NCI-H146 treated with DMSO at 0.1 percent for 48 hours (cell line): Measurements from ENCODE around the gene CCDC194.
"Not testable (repeated sequence)": the region's sequence is repeated elsewhere in the genome, so short reads cannot be mapped to it uniquely, and the experiment has no call there.

Experiments
- DNase-seq: peaks from one replicate; lab custom pipeline; 2025; ENCODE audit not compliant: unreplicated experiment; lab: John Stamatoyannopoulos, UW

CCDC194 gene

GRCh38 chr19:17376935-17377600 lies 16.9 kb downstream of the CCDC194 start, which contains the start of gene PLVAP:
PLVAP (minus strand) TSS chr19:17377342; CDS start chr19:17377288, 54 bp downstream.
- no peak for DNase-seq

GRCh38 chr19:17370026-17370587 lies 23.9 kb downstream of the CCDC194 start:
- no peak for DNase-seq

GRCh38 chr19:17365361-17365760 lies 28.6 kb downstream of the CCDC194 start:
- DNase-seq = no peak

- not testable (repeated sequence) for DNase-seq
These were observed 30.0 kb downstream of the CCDC194 start for GRCh38 chr19:17363852-17364605.

GRCh38 chr19:17359905-17360800 lies 33.8 kb downstream of the CCDC194 start:
- no peak for DNase-seq

- no peak for DNase-seq
These were observed 35.6 kb downstream of the CCDC194 start for GRCh38 chr19:17358395-17358794.

GRCh38 chr19:17357724-17358123 lies 36.3 kb downstream of the CCDC194 start:
- no peak for DNase-seq

GRCh38 chr19:17357078-17357666 lies 36.8 kb downstream of the CCDC194 start:
- DNase-seq = no peak

GRCh38 chr19:17353386-17353785 lies 40.6 kb downstream of the CCDC194 start:
- no peak for DNase-seq

- DNase-seq = no peak
These were observed 41.3 kb downstream of the CCDC194 start for GRCh38 chr19:17352608-17353280.

- no peak for DNase-seq
These were observed 42.1 kb downstream of the CCDC194 start for GRCh38 chr19:17351815-17352435.

GRCh38 chr19:17348700-17349099 lies 45.3 kb downstream of the CCDC194 start:
- peak; percentile 34 for DNase-seq

- no peak for DNase-seq
These were observed 46.1 kb downstream of the CCDC194 start for GRCh38 chr19:17347877-17348276.

GRCh38 chr19:17347361-17347760 lies 46.6 kb downstream of the CCDC194 start:
- no peak for DNase-seq

GRCh38 chr19:17346109-17346671 lies 47.8 kb downstream of the CCDC194 start:
- DNase-seq = peak; percentile 50

GRCh38 chr19:17341845-17342244 lies 52.2 kb downstream of the CCDC194 start:
- DNase-seq = no peak

- no peak for DNase-seq
These were observed 52.6 kb downstream of the CCDC194 start for GRCh38 chr19:17341386-17341785.

- no peak for DNase-seq
These were observed 53.1 kb downstream of the CCDC194 start for GRCh38 chr19:17340871-17341357.
